ENCODE results near the gene SLC35D3.
"Not testable (repeated sequence)": the region's sequence is repeated elsewhere in the genome, so short reads cannot be mapped to it uniquely, and the experiment has no call there.

Gene SLC35D3

GRCh38 chr6:136923116-136923953 is 1.2 kb downstream of the SLC35D3 start:
- no peak for DNase-seq

- DNase-seq = no peak
Observed at GRCh38 chr6:136923954-136924673, 2.0 kb downstream of the SLC35D3 start.

- DNase-seq = no peak
Observed at GRCh38 chr6:136926383-136926782, 4.3 kb downstream of the SLC35D3 start.

- DNase-seq = no peak
Observed at GRCh38 chr6:136927292-136927691, 5.2 kb downstream of the SLC35D3 start.

DNA sequence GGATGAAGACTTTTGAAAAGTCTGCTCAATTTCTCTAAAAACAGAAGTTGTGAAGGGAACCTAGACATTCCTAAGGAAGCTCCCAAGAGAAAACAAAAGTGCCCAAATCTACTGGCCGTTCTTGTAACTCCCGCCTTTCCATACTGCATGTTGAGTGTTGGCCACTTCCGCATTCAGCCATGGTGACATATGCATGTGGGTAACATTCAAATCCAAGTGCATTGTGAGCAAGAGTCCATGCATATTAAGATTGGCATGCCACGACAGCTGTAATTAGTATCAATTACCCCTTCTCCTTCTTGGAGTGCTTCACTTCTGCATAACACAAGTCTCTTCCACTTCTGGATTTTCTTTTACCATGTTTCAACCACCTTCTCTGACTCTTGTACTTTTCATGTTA is 8.4 kb downstream of the SLC35D3 start:
- no peak for DNase-seq

- no peak for DNase-seq
Observed at GRCh38 chr6:136932599-136932998, 10.5 kb downstream of the SLC35D3 start.

GRCh38 chr6:136945072-136945471 is 23.0 kb downstream of the SLC35D3 start:
- no peak for DNase-seq

GRCh38 chr6:136945711-136946121 is 23.6 kb downstream of the SLC35D3 start:
- DNase-seq = no peak

DNA sequence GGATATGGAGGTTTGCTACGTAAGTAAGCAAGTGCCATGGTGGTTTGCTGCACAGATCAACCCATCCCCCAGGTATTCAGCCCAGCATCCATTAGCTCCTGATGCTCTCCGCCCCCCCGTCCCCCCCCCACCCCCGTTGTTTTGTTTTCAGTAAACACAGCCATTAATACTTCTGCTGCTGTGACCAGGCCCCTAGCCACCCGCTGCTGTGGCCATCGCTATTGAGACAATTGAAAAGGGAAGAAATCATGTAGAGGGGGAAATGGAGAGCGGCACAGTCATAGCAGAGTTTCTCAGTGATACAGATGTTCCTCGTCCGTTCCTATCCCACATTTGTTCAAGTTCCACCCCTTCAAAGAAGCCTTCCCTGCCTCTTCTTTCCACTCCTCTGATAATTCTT is 24.9 kb downstream of the SLC35D3 start:
- no peak for DNase-seq

DNA sequence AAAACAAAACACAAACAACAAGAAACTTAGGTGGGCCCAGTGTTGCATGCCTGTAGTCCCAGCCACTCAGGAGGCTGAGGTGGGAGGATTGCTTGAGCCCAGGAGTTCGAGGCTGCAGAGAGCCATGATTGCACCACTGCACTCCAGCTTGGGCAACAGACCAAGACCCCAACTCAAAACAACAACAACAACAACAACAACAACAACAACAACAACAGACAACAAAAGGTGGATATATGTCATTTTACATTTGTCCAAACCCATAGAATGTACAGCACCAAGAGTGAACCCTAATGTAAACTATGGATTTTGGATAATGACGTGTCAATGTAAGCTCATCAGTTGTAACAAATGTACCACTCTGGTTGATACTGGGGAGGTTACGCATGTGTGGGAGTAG is 27.9 kb downstream of the SLC35D3 start:
- not testable (repeated sequence) for DNase-seq

DNA sequence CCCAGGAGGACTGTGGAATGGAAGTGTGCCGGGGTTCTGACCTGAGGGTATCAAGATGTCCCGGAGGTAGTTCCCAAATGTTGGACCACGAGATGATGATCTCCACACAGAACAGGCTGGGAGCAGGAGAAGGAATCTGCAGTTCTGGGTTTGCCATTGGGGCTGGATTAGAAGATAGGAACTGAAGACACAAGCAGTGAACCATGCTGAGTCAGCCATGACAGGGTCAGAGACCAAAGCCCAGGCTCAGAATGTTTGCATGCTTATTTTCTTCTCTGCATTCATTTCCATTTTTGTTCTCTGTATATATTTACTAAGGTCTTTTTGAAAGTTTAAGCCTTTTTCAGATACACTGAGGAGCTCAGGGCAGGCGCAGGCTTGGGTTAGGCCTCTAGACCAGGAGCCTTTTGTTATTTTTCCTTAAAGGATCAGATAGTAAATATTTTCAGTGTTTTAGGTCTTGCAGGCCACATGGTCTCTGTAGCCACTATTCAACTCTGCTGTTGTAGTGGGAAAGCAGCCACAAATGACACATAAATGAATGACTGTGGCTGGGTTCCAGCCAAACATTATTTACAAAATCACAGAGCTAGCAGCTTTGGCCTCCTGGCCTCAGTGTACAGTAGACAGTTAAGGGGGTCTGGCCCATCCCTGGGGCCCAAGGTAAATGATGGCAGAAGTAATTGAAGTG is 28.5 kb downstream of the SLC35D3 start:
- no peak for DNase-seq

GRCh38 chr6:136952714-136953260 is 30.7 kb downstream of the SLC35D3 start:
- DNase-seq = no peak

- no peak for DNase-seq
Observed at GRCh38 chr6:136955123-136955522, 33.0 kb downstream of the SLC35D3 start.

GRCh38 chr6:136956590-136957544 is 34.8 kb downstream of the SLC35D3 start:
- no peak for DNase-seq

- DNase-seq = no peak
Observed at GRCh38 chr6:136958168-136958567, 36.1 kb downstream of the SLC35D3 start.

DNA sequence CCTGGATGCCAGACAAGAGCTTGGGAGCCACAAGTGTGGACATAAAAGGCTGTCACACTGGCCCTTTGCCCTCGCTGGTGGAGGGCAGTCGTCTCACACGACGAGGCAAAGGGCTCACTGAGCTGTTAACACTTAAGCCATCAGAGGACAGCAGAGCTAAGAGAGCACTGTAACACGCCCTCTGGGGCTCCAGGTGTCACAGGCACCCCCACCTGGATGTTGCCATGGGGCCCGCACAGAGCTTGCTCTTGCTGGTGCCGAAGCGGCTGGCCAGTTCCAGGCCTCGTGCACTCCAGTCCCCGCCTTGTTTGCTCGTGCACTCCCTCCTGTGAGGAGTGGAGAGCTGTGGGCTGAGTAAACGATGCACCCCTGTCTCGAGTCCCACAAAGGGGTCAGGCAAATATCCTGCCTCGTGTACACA is 37.4 kb downstream of the SLC35D3 start:
- no peak for DNase-seq

- DNase-seq = not testable (repeated sequence)
Observed at GRCh38 chr6:136959935-136960334, 37.8 kb downstream of the SLC35D3 start.

DNA sequence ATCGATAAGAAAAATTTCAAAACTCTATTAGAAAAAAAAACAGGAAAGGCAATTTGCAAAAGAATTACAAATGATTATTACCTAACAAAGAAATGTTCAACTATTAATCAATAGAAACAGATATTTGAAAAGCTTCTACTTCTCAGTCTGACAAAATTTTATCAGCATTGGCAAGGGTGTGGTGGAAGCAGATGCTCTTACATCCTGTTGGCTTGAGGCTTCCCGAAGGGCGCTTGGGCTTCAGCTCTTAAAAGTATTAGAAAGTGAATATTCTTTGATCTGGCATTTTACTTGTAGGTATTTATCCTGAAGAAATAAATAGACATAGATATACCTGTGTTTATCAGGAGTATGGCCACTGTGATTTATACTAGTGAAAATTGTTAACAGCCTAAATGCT is 38.7 kb downstream of the SLC35D3 start:
- no peak for DNase-seq

DNA sequence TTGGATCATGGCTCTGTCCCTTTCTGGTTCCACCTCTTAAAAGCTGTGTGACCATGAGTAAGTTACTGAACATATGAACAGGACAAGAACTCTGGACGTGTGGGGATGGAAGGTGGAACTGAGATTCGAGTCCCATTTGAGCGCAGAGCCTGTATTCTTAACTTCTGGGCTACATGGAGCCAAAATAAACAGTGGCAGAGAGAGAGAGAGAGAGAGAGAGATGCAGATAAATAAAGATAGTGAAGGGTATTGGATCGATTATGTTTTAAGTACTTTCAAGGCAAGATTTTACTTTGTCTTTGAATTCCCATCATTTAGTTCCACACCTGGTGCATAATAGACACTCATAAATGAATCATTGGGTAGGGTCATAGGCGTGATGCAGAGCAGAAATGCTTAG is 39.7 kb downstream of the SLC35D3 start:
- no peak for DNase-seq

GRCh38 chr6:136962661-136963060 is 40.6 kb downstream of the SLC35D3 start:
- peak in 1 of 14 donors; percentile 62 for DNase-seq

DNA sequence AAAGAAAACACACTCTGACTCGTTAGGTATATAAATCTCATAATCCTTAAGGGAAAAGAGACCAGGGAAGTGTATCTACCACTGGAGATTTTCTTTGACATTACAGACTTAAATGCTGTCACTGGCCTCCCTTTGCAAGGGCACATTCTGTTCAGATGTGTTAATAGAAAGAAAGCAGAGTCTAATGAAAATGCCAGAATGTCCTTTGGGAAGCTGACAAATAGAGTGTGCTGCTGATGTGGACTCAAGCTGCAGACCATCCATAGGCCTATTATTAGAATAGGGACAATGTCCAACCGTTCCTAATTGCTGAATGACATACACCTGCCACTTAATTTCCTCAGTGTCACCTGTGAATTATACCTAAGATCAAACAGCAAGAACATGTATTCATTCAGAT is 41.2 kb downstream of the SLC35D3 start:
- DNase-seq = no peak

GRCh38 chr6:136964398-136964797 is 42.3 kb downstream of the SLC35D3 start:
- no peak for DNase-seq

All from C1 segment of cervical spinal cord (tissue), 14 donors.